Stomach (tissue), 4 donors: ENCODE data around the gene FBXW12.

Source experiments
- POLR2A ChIP-seq, 4 donors: fragments of 450-650 bp; IDR thresholded peaks; one replicate each; pipeline ENCODE4 v1.6.1; 2016; ENCODE audit warnings: antibody characterized with exemption in 4 of 4, control low read depth in 2 of 4, mild to moderate bottlenecking in 1 of 4, moderate library complexity in 1 of 4
- POLR2AphosphoS5 ChIP-seq, 3 donors: sonication (generic); formaldehyde crosslinking; IDR thresholded peaks; one replicate each; pipeline ENCODE4 v1.6.1; 2016; ENCODE audit warnings: antibody characterized with exemption in 3 of 3
- TF ChIP-seq, protein P1 (sequence below), 7 experiments: fragments of 450-650 bp in 4 of 7; fragments of 200-600 bp in 3 of 7; sonication (generic) in 3 of 7; IDR thresholded peaks; one replicate each; pipeline ENCODE4 v1.5.1; 2016 to 2019; ENCODE audit warnings: antibody characterized with exemption in 7 of 7, control low read depth in 2 of 7, mild to moderate bottlenecking in 1 of 7

DNA sequence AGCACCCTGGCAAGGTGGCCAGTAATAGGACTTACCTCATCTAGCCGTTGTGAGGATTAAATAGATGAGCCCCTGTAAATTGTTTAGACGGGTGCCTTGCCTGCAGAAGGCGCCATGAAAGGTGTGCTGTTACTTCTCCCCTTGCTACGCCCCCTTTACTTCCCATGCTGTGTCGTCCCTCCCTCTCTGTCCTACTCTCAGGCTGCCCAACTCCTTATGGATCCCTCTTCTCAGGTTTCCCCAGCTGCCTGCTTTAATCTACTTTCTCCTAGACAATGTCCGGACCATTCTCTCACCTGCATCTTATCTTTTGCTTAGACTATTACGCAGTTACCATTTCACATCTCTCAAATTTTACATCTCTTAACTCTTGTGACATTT, 1.7 kb upstream of the FBXW12 start:
- TF ChIP-seq POLR2AphosphoS5 (IDR thresholded peaks at IDR 0.05) (no peak), POLR2A (IDR thresholded peaks at IDR 0.05) (no peak)
- TF ChIP-seq, protein P1, sequence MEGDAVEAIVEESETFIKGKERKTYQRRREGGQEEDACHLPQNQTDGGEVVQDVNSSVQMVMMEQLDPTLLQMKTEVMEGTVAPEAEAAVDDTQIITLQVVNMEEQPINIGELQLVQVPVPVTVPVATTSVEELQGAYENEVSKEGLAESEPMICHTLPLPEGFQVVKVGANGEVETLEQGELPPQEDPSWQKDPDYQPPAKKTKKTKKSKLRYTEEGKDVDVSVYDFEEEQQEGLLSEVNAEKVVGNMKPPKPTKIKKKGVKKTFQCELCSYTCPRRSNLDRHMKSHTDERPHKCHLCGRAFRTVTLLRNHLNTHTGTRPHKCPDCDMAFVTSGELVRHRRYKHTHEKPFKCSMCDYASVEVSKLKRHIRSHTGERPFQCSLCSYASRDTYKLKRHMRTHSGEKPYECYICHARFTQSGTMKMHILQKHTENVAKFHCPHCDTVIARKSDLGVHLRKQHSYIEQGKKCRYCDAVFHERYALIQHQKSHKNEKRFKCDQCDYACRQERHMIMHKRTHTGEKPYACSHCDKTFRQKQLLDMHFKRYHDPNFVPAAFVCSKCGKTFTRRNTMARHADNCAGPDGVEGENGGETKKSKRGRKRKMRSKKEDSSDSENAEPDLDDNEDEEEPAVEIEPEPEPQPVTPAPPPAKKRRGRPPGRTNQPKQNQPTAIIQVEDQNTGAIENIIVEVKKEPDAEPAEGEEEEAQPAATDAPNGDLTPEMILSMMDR (IDR thresholded peaks at IDR 0.05), result no peak
